Endothelial cell of hepatic sinusoid (primary cell): ENCODE results near the gene TSPYL4.
"Not testable (repeated sequence)": the region's sequence is repeated elsewhere in the genome, so short reads cannot be mapped to it uniquely, and the experiment has no call there.

Source experiments
- in situ Hi-C: cut with HindIII; loops from 2 replicates; pipeline ENCODE4 v1.10.0; 2017; ENCODE audit warnings: low sequenced_read_pairs

Gene TSPYL4

GRCh38 chr6:116253505-116254296 lies at the start of gene TSPYL4:
Gene TSPYL4 (minus strand): TSS chr6:116254075. CDS start chr6:116254008, 67 bp downstream.
- in situ Hi-C loops: loop anchor here (25.0 kb wide), 1 partner anchor 309 kb away; the partner anchor contains the start of genes CALHM4 and RWDD1

DNA sequence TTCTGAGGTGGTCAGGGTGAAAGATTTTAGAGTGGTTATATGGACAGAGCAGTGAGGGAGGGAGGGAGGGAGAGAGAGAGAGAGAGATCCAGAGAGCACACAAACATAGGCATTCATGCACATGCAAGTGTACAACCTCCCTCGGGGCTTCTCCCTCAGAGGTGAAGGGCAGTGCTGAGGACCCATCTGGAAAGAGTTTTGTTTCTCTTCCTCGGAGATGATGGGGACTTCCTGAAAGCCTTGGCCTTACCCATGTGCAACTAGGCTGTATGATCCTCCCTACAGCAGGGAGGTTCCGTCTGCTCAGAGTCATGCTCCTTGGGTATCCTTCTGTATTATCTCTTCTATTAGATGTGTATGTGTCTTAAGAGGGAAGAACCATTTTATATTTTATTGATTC lies 47.2 kb upstream of the TSPYL4 start:
- in situ Hi-C loops: no loop called here

DNA sequence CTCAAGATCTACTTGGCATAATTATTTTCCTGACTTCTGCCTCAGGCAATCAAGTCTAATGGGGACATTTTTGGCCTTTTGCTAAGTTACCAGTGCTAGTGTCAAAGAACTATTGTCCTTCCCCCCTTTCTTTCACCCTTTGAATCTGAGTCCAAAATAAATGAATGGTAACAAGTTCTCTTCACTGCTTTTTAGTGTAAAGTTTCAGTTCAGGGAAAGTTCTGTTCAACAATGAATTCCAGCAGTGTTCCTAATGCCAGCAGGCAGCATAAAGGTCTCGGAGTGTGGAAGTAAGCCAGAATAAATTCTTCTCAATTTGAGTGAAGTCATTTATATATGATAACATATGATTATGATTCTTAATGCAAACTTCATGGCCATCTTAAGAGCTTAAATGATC lies 46.7 kb upstream of the TSPYL4 start:
- in situ Hi-C loops: no loop called here

- in situ Hi-C loops: no loop called here
Measured at GRCh38 chr6:116298973-116299372, 45.1 kb upstream of the TSPYL4 start.

DNA sequence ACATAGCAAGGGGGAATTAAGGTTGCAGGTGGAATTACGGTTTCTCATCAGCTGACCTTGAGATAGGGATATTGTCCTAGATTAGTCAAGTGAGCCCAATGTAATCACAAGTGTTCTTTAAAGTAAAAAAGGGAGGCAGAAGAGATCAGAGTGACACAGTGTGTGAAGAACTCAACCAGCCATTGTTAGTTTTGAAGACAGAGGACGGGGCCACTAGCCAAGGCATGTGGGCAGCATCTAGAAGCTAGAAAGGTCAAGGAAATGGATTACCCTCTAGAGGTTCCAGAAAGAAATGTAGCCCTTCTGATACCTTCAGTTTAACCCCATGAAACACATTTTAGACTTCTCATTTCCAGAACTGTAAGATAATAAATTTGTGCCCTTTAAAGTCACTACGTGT lies 44.4 kb upstream of the TSPYL4 start:
- in situ Hi-C loops: no loop called here

GRCh38 chr6:116292553-116292952 lies 38.7 kb upstream of the TSPYL4 start:
- in situ Hi-C loops: no loop called here

- in situ Hi-C loops: no loop called here
Measured at GRCh38 chr6:116291701-116292396, 38.0 kb upstream of the TSPYL4 start.

- in situ Hi-C loops: no loop called here
Measured at GRCh38 chr6:116290799-116291198, 36.9 kb upstream of the TSPYL4 start.

- in situ Hi-C loops: no loop called here
Measured at GRCh38 chr6:116289876-116290275, 36.0 kb upstream of the TSPYL4 start.

DNA sequence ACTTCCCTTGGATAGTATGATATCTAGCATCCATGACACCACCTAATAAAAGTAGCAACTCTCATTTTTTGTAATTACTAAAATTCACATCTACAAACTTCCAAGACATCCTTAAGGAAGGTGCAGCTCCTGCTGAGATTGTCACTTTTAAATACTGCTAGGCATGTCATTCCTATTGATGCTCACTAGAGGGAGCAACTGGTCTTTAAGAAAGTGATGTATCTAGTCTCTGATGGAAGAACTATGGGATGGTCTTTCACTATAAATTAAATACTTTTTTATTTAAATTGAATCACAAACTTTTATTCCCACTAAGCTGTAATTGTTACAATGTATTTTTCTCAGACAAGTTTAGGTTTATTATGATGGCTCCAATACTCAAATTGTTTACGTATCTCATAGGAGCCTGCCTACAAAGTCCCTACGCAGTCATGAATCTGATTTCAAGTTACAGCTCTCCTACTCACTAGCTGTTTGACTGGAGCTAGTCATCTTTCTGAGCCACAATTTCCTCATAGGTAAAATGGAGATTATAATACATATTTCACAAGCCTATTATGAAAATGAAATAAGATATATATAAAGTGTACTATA lies 33.9 kb upstream of the TSPYL4 start:
- in situ Hi-C loops: no loop called here

- in situ Hi-C loops: no loop called here
Measured at GRCh38 chr6:116286773-116287358, 33.0 kb upstream of the TSPYL4 start.

- in situ Hi-C loops: not testable (repeated sequence)
Measured at GRCh38 chr6:116284984-116285383, 31.1 kb upstream of the TSPYL4 start.

DNA sequence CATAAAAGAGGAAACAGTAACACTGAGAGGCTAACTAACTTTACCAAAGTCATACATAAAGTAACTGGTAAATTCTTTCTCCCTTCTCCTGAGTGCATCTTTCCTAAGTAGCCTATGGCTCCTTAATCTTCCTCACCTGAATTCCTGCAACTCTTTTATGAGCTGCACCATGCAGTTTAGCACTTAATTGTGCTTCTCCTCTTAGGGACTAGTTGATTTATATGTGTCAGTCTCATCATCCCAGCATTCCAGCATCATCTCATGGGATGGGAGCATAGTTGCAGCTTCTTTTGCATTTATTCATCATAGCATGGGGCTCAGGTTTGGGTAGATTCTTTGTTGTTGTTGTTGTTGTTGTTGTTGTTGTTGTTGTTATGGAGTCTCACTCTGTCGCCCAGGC lies 29.3 kb upstream of the TSPYL4 start:
- in situ Hi-C loops: no loop called here

DNA sequence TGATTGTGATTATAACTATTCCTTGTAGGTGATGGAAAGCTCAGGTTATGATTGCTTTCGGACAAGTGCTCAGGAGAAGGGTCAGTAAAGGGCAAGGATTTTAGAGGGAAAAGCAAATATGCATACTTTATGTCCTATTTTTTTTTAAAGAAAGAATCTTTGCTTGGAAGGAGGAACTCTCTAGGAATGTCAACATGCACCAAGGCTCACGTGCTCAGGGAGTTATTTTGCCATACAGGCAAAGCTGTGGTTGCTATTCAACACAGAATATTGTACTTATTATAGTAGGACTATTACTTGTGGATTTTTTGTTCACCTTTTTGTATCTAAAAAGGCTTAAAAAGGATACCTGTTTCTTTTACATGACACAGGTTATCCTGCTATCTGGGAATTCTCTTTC lies 28.8 kb upstream of the TSPYL4 start:
- in situ Hi-C loops: no loop called here

- in situ Hi-C loops: no loop called here
Measured at GRCh38 chr6:116280933-116281316, 27.1 kb upstream of the TSPYL4 start.

GRCh38 chr6:116280161-116280932 lies 26.5 kb upstream of the TSPYL4 start:
- in situ Hi-C loops: no loop called here

- in situ Hi-C loops: no loop called here
Measured at GRCh38 chr6:116279232-116280160, 25.6 kb upstream of the TSPYL4 start, which contains the start of gene TSPYL1. Gene TSPYL1 (minus strand): TSS chr6:116279930. CDS start chr6:116279830, 100 bp downstream.

- in situ Hi-C loops: no loop called here
Measured at GRCh38 chr6:116278854-116279231, 25.0 kb upstream of the TSPYL4 start.

DNA sequence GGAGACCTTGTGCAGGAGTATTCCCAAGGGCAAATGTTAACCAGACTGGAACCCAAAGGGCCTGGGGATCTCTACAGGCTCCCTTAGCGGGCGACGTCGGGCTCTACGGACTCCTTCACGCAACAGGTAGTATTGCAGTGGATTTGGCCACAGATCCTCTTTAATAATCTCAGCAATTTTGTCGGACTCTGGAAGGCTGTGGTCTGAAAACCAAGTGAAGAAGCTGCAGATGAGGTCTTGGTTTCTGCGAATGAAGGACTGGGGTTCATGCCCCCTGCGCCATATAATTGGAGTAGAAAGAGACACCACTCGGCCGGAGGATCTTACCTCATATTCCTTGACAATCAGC lies 24.6 kb upstream of the TSPYL4 start:
- in situ Hi-C loops: no loop called here

- in situ Hi-C loops: no loop called here
Measured at GRCh38 chr6:116277124-116277523, 23.2 kb upstream of the TSPYL4 start.
